ENCODE measurements around the gene C6orf118.

The C6orf118 gene

GRCh38 chr6:165243801-165244200 is 65.6 kb downstream of the C6orf118 start:
- DNase-seq = no peak

GRCh38 chr6:165236326-165236725 is 73.1 kb downstream of the C6orf118 start:
- no peak for DNase-seq

GRCh38 chr6:165232731-165233488 is 76.5 kb downstream of the C6orf118 start:
- DNase-seq = no peak

GRCh38 chr6:165231581-165232561 is 77.5 kb downstream of the C6orf118 start:
- DNase-seq = no peak

- no peak for DNase-seq
Measured at GRCh38 chr6:165231177-165231576, 78.2 kb downstream of the C6orf118 start.

All from activated effector memory CD4-positive, alpha-beta T cell treated with anti-CD3 and anti-CD28 coated beads, Interleukin-2, amount 50 U/mL, for 16 hours (primary cell).